Mesenchymal stem cell (in vitro differentiated cells and primary cell): ENCODE data around the gene NAA60.

Source experiments
- DNase-seq: peaks from one replicate; pipeline ENCODE4 v3.0.0-alpha.2; 2013
- H2AFZ ChIP-seq: one replicate; pipeline ENCODE4 v1.6.1; 2013; ENCODE audit warnings: low read depth, mild to moderate bottlenecking, control low read depth, inconsistent platforms, low read length, moderate library complexity
- H2AK5ac ChIP-seq: 2 replicates; pipeline ENCODE4 v1.6.1; 2013; ENCODE audit warnings: low read length, moderate library complexity, mild to moderate bottlenecking, inconsistent platforms; ENCODE audit not compliant: severe bottlenecking
- H2BK120ac ChIP-seq: one replicate; pipeline ENCODE4 v1.6.1; 2013; ENCODE audit warnings: low read depth, mild to moderate bottlenecking, inconsistent platforms, low read length, moderate library complexity
- H2BK12ac ChIP-seq, 2 experiments: one replicate each; pipeline ENCODE4 v1.6.1; 2013; ENCODE audit warnings: inconsistent platforms in 2 of 2, low read length in 2 of 2, mild to moderate bottlenecking in 2 of 2, moderate library complexity in 2 of 2, control low read depth in 1 of 2
- H2BK15ac ChIP-seq: one replicate; pipeline ENCODE4 v1.6.1; 2013; ENCODE audit warnings: mild to moderate bottlenecking, low read depth, inconsistent platforms; ENCODE audit not compliant: poor library complexity, severe bottlenecking
- H2BK5ac ChIP-seq: 2 replicates; pipeline ENCODE4 v1.6.1; 2013; ENCODE audit warnings: low read depth, mild to moderate bottlenecking, low read length, control low read depth, inconsistent platforms; ENCODE audit not compliant: poor library complexity, severe bottlenecking
- H3K14ac ChIP-seq, 2 experiments: one replicate each; pipeline ENCODE4 v1.6.1; 2013; ENCODE audit warnings: inconsistent platforms in 2 of 2, low read length in 2 of 2, control low read depth in 1 of 2, mild to moderate bottlenecking in 1 of 2, moderate library complexity in 1 of 2
- H3K18ac ChIP-seq, 2 experiments: one replicate each; pipeline ENCODE4 v1.6.1; 2013; ENCODE audit warnings: inconsistent platforms in 2 of 2, low read length in 2 of 2, control low read depth in 1 of 2, low read depth in 1 of 2, mild to moderate bottlenecking in 1 of 2
- H3K23ac ChIP-seq, 2 experiments: one replicate each; pipeline ENCODE4 v1.6.1; 2013; ENCODE audit warnings: inconsistent platforms in 2 of 2, low read length in 2 of 2, mild to moderate bottlenecking in 2 of 2, moderate library complexity in 2 of 2, control low read depth in 1 of 2
- H3K27ac ChIP-seq: 2 replicates; pipeline ENCODE4 v1.5.1; 2013; ENCODE audit warnings: mild to moderate bottlenecking, moderate library complexity, low read length, control low read depth, inconsistent platforms; ENCODE audit not compliant: poor library complexity, severe bottlenecking
- H3K27me3 ChIP-seq, 2 experiments: 2 replicates each; pipeline versions ENCODE4 v1.6.1 to v1.7.0; 2013; ENCODE audit warnings: low read length in 2 of 2, mild to moderate bottlenecking in 2 of 2, moderate library complexity in 2 of 2, control low read depth in 1 of 2, inconsistent platforms in 1 of 2; ENCODE audit not compliant: control insufficient read depth in 1 of 2, insufficient read depth in 1 of 2
- H3K36me3 ChIP-seq, 2 experiments: 2 replicates each; pipeline versions ENCODE4 v1.6.1 to v1.7.0; 2013; ENCODE audit warnings: low read length in 2 of 2, control low read depth in 1 of 2, inconsistent platforms in 1 of 2, low read depth in 1 of 2, mild to moderate bottlenecking in 1 of 2; ENCODE audit not compliant: insufficient read depth in 2 of 2, control insufficient read depth in 1 of 2
- H3K4ac ChIP-seq, 2 experiments: one replicate each; pipeline ENCODE4 v1.6.1; 2013; ENCODE audit warnings: inconsistent platforms in 2 of 2, low read length in 2 of 2, mild to moderate bottlenecking in 2 of 2, moderate library complexity in 2 of 2, control low read depth in 1 of 2, low read depth in 1 of 2
- H3K4me1 ChIP-seq: 2 replicates; pipeline ENCODE4 v1.6.1; 2013; ENCODE audit warnings: low read depth, low read length, control low read depth; ENCODE audit not compliant: control insufficient read depth, insufficient read depth
- H3K4me2 ChIP-seq: 2 replicates; pipeline ENCODE4 v1.6.1; 2013; ENCODE audit warnings: low read length, mild to moderate bottlenecking, inconsistent platforms; ENCODE audit not compliant: poor library complexity, severe bottlenecking
- H3K4me3 ChIP-seq, 2 experiments: 2 replicates each; pipeline versions ENCODE4 v1.5.1 to v1.7.0; 2013; ENCODE audit warnings: low read length in 2 of 2, mild to moderate bottlenecking in 2 of 2, control low read depth in 1 of 2, low read depth in 1 of 2; ENCODE audit not compliant: insufficient read depth in 1 of 2
- H3K79me1 ChIP-seq: replicated peaks from 2 replicates; pipeline ENCODE4 v1.6.1; 2013; ENCODE audit warnings: mild to moderate bottlenecking, control low read depth, low read length, inconsistent platforms; ENCODE audit not compliant: poor library complexity, severe bottlenecking
- H3K9ac ChIP-seq: 2 replicates; pipeline ENCODE4 v1.7.0; 2013; ENCODE audit warnings: mild to moderate bottlenecking, low read length, moderate library complexity
- H3K9me3 ChIP-seq: 2 replicates; pipeline ENCODE4 v1.7.0; 2013; ENCODE audit warnings: mild to moderate bottlenecking, low read length; ENCODE audit not compliant: control insufficient read depth
- H4K8ac ChIP-seq: one replicate; pipeline ENCODE4 v1.6.1; 2013; ENCODE audit warnings: inconsistent platforms, mild to moderate bottlenecking, low read length, moderate library complexity
- H4K91ac ChIP-seq: one replicate; pipeline ENCODE4 v1.6.1; 2013; ENCODE audit warnings: mild to moderate bottlenecking, low read length, inconsistent platforms
- WGBS: methylation state at CpG from one replicate; pipeline ENCODE4 v1.1.7; 2013; ENCODE audit warnings: mixed read lengths; 5-methylcytosine and 5-hydroxymethylcytosine counted together

The NAA60 gene

GRCh38 chr16:3465301-3465700 is 21.8 kb downstream of the NAA60 start:
- no peaks in the 10 kb centered on the region for H3K79me1 ChIP-seq
- no peak overlapping the region for H3K9ac ChIP-seq
- H2BK12ac ChIP-seq = no peak overlapping the region
- no peak overlapping the region for H3K4me3 ChIP-seq
- no peak overlapping the region for H3K14ac ChIP-seq
- no peak overlapping the region for H2BK5ac ChIP-seq
- peaks cover 15 to 42% of the 10 kb centered on the region in 2 experiments for H3K36me3 ChIP-seq
- no peak overlapping the region for H3K4me2 ChIP-seq
- H3K4me1 ChIP-seq = peaks cover 14% of the 10 kb centered on the region
- no peak overlapping the region for H3K4ac ChIP-seq
- H4K8ac ChIP-seq = no peak overlapping the region
- H2AK5ac ChIP-seq = no peak overlapping the region
- no peaks in the 10 kb centered on the region for H3K27me3 ChIP-seq
- no peak overlapping the region for H2BK15ac ChIP-seq
- no peak overlapping the region for H3K18ac ChIP-seq
- no peak overlapping the region for H3K23ac ChIP-seq
- no peak overlapping the region for H2AFZ ChIP-seq
- H4K91ac ChIP-seq = no peak overlapping the region
- H3K27ac ChIP-seq = no peak overlapping the region
- no peak for DNase-seq
- WGBS = 90% methylated on average over 12 of the region's 12 CpGs
- H2BK120ac ChIP-seq = no peak overlapping the region
- H3K9me3 ChIP-seq = no peaks in the 10 kb centered on the region

DNA sequence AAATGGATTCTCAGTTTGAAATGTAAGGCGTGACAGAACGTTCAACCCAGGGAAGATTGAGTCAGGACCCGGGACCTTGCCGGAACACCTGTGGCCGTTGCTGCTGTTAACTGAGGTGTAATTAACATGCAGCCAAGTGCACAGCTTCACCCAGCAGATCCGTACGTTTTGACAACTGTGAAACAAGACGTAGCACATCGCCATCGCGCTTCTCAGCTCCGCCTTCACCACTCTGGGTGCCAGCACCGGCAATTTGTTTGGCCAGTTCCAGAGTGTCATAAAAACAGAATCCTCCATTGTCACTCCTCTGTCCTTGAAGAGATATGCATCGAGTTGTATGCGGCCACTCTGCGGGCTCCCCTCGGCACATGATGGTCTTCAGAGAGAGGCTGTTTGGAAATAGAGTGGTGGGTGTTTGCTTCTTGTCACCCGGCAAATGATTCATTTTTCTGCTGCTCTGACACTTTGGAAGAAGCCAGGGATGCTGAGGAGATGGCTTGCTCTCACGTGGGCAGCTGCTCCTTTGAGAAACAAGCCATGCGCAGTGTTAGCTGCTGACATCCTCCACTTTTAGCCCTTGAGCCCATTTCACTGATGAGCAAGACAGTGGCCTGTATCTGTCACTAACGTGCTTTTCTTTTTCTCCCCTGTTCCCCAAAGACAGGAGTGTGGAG is 22.6 kb downstream of the NAA60 start:
- Histone ChIP-seq H2BK12ac (no peak overlapping the region), H3K14ac (no peak overlapping the region), H3K27ac (no peak overlapping the region), H3K27me3 (no peaks in the 10 kb centered on the region), H4K91ac (no peak overlapping the region), H2BK5ac (no peak overlapping the region), H2BK15ac (no peak overlapping the region), H3K9me3 (no peaks in the 10 kb centered on the region), H3K36me3 (peaks cover 15 to 47% of the 10 kb centered on the region in 2 experiments), H3K4ac (no peak overlapping the region), H3K9ac (no peak overlapping the region), H2AK5ac (no peak overlapping the region), H4K8ac (no peak overlapping the region), H3K18ac (no peak overlapping the region), H3K4me3 (no peak overlapping the region), H2AFZ (no peak overlapping the region), H3K79me1 (no peaks in the 10 kb centered on the region), H3K4me2 (no peak overlapping the region), H2BK120ac (no peak overlapping the region), H3K23ac (no peak overlapping the region), H3K4me1 (peaks cover 16% of the 10 kb centered on the region)
- 96% methylated on average over 21 of the region's 21 CpGs for WGBS
- no peak for DNase-seq

DNA sequence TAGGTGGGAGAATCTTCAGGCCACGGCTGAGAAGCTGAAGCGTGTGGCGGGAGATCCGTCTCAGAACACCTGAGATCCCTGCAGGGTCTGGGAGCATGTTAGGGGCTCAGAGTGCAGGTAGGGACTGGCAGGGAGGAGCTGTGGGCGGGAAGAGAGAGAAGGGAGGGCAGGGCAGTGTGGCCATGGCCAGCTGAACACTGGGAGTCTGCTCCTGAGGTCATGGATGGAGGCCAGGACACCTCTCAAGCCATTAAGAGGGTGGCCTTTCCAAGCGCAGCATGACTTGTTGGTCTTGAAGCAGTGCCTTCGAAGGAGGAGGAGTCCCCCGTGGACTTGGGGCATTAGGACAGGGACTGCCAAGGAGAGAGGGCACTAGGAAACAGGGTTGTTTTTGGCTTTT is 23.7 kb downstream of the NAA60 start:
- no peaks in the 10 kb centered on the region for H3K79me1 ChIP-seq
- H3K36me3 ChIP-seq = peaks cover 15 to 55% of the 10 kb centered on the region in 2 experiments
- no peak for DNase-seq
- H3K18ac ChIP-seq = no peak overlapping the region
- no peak overlapping the region for H2BK12ac ChIP-seq
- no peak overlapping the region for H3K4me3 ChIP-seq
- no peak overlapping the region for H2BK5ac ChIP-seq
- H3K4me2 ChIP-seq = no peak overlapping the region
- no peak overlapping the region for H3K9ac ChIP-seq
- no peak overlapping the region for H3K14ac ChIP-seq
- no peaks in the 10 kb centered on the region for H3K9me3 ChIP-seq
- peak overlapping the region in 1 of 2 experiments; percentile 73 for H3K23ac ChIP-seq
- no peak overlapping the region for H2BK15ac ChIP-seq
- 98% methylated on average over 8 of the region's 8 CpGs for WGBS
- no peak overlapping the region for H4K91ac ChIP-seq
- no peaks in the 10 kb centered on the region for H3K27me3 ChIP-seq
- no peak overlapping the region for H3K27ac ChIP-seq
- peaks cover 16% of the 10 kb centered on the region for H3K4me1 ChIP-seq
- no peak overlapping the region for H2BK120ac ChIP-seq
- no peak overlapping the region for H2AFZ ChIP-seq
- no peak overlapping the region for H4K8ac ChIP-seq
- no peak overlapping the region for H2AK5ac ChIP-seq
- no peak overlapping the region for H3K4ac ChIP-seq

- 88% methylated on average over 4 of the region's 4 CpGs for WGBS
- Histone ChIP-seq H2AK5ac (no peak overlapping the region), H3K4me1 (peaks cover 17% of the 10 kb centered on the region), H3K79me1 (no peaks in the 10 kb centered on the region), H4K91ac (no peak overlapping the region), H3K18ac (no peak overlapping the region), H3K27me3 (no peaks in the 10 kb centered on the region), H3K14ac (no peak overlapping the region), H3K9me3 (no peaks in the 10 kb centered on the region), H3K4me3 (peak overlapping the region in 1 of 2 experiments; percentile 67), H2BK5ac (no peak overlapping the region), H3K27ac (no peak overlapping the region), H3K9ac (no peak overlapping the region), H2BK120ac (no peak overlapping the region), H4K8ac (no peak overlapping the region), H2BK12ac (no peak overlapping the region), H3K23ac (no peak overlapping the region), H3K4ac (no peak overlapping the region), H3K4me2 (no peak overlapping the region), H2BK15ac (no peak overlapping the region), H3K36me3 (peaks cover 15 to 56% of the 10 kb centered on the region in 2 experiments), H2AFZ (no peak overlapping the region)
- DNase-seq = peak; percentile 74
Observed at GRCh38 chr16:3467921-3468320, 24.4 kb downstream of the NAA60 start.
